ENCODE data around the gene IP6K3. TPM values are rescaled to one million over a fixed set of nuclear protein-coding genes. Genes with fewer than 3 reads are reported as not detected.

Gene IP6K3
- total RNA-seq, 1 donor from 2014 or later: 2.9 TPM

- Mint-ChIP-seq H3K4me3 (no peak overlapping the region), H3K36me3 (no peaks in the 10 kb centered on the region), H3K27me3 (ENCODE audit: insufficient read depth, low read depth) (peaks cover 9% of the 10 kb centered on the region), H3K9me3 (no peaks in the 10 kb centered on the region), H3K4me1 (peaks cover 6% of the 10 kb centered on the region), H3K27ac (no peak overlapping the region)
- Histone ChIP-seq H2AFZ (replicated peaks) (no peak overlapping the region), H3K4me3 (no peak overlapping the region), H3K9me3 (ENCODE audit: low read depth) (no peaks in the 10 kb centered on the region), H3K4me1 (no peaks in the 10 kb centered on the region), H3K27me3 (no peaks in the 10 kb centered on the region), H3F3A (ENCODE audit: low read depth) (no peaks in the 10 kb centered on the region), H3K36me3 (no peaks in the 10 kb centered on the region), H4K20me1 (ENCODE audit: low read depth) (no peaks in the 10 kb centered on the region), H3K79me2 (ENCODE audit: low read depth) (no peaks in the 10 kb centered on the region), H3K27ac (no peak overlapping the region), H3K9ac (no peak overlapping the region), H3K4me2 (no peak overlapping the region)
- no peak for DNase-seq (ENCODE audit: low spot score)
- TF ChIP-seq CTCF (IDR thresholded peaks at IDR 0.05): no peak
- TF ChIP-seq EZH2 (IDR thresholded peaks at IDR 0.05): no peak
- TF ChIP-seq EZH2phosphoT487 (IDR thresholded peaks at IDR 0.05): no peak
These were observed 61.1 kb downstream of the IP6K3 start for GRCh38 chr6:33685411-33686224.

GRCh38 chr6:33684983-33685382 is 61.7 kb downstream of the IP6K3 start:
- no peaks in the 10 kb centered on the region for H3K27me3 ChIP-seq
- H4K20me1 ChIP-seq (ENCODE audit: low read depth): no peaks in the 10 kb centered on the region
- no peak overlapping the region for H3K4me2 ChIP-seq
- DNase-seq (ENCODE audit: low spot score): no peak
- peaks cover 10% of the 10 kb centered on the region for H3K27me3 Mint-ChIP-seq (ENCODE audit: insufficient read depth, low read depth)
- H2AFZ ChIP-seq (replicated peaks): no peak overlapping the region
- no peak overlapping the region for H3K27ac Mint-ChIP-seq
- no peaks in the 10 kb centered on the region for H3K79me2 ChIP-seq (ENCODE audit: low read depth)
- no peak overlapping the region for H3K27ac ChIP-seq
- no peaks in the 10 kb centered on the region for H3F3A ChIP-seq (ENCODE audit: low read depth)
- no peaks in the 10 kb centered on the region for H3K9me3 ChIP-seq (ENCODE audit: low read depth)
- no peaks in the 10 kb centered on the region for H3K36me3 Mint-ChIP-seq
- H3K36me3 ChIP-seq: no peaks in the 10 kb centered on the region
- no peak overlapping the region for H3K4me3 Mint-ChIP-seq
- H3K9ac ChIP-seq: no peak overlapping the region
- H3K4me3 ChIP-seq: no peak overlapping the region
- peaks cover 6% of the 10 kb centered on the region for H3K4me1 Mint-ChIP-seq
- no peaks in the 10 kb centered on the region for H3K4me1 ChIP-seq
- TF ChIP-seq EZH2phosphoT487 (IDR thresholded peaks at IDR 0.05) (no peak), EZH2 (IDR thresholded peaks at IDR 0.05) (no peak), CTCF (IDR thresholded peaks at IDR 0.05) (no peak)
- no peaks in the 10 kb centered on the region for H3K9me3 Mint-ChIP-seq

GRCh38 chr6:33684428-33684896 is 62.2 kb downstream of the IP6K3 start:
- no peak for DNase-seq (ENCODE audit: low spot score)
- peaks cover 6% of the 10 kb centered on the region for H3K4me1 Mint-ChIP-seq
- no peaks in the 10 kb centered on the region for H3K36me3 ChIP-seq
- H3K36me3 Mint-ChIP-seq: no peaks in the 10 kb centered on the region
- H3K4me3 ChIP-seq: no peak overlapping the region
- H4K20me1 ChIP-seq (ENCODE audit: low read depth): no peaks in the 10 kb centered on the region
- no peak overlapping the region for H3K9ac ChIP-seq
- no peaks in the 10 kb centered on the region for H3F3A ChIP-seq (ENCODE audit: low read depth)
- no peaks in the 10 kb centered on the region for H3K9me3 ChIP-seq (ENCODE audit: low read depth)
- no peak for TF ChIP-seq EZH2phosphoT487 (IDR thresholded peaks at IDR 0.05)
- no peak for TF ChIP-seq CTCF (IDR thresholded peaks at IDR 0.05)
- TF ChIP-seq EZH2 (IDR thresholded peaks at IDR 0.05): no peak
- H3K4me1 ChIP-seq: no peaks in the 10 kb centered on the region
- H2AFZ ChIP-seq (replicated peaks): no peak overlapping the region
- H3K4me2 ChIP-seq: no peak overlapping the region
- no peaks in the 10 kb centered on the region for H3K79me2 ChIP-seq (ENCODE audit: low read depth)
- H3K27ac Mint-ChIP-seq: no peak overlapping the region
- H3K27ac ChIP-seq: no peak overlapping the region
- peaks cover 10% of the 10 kb centered on the region for H3K27me3 Mint-ChIP-seq (ENCODE audit: insufficient read depth, low read depth)
- H3K4me3 Mint-ChIP-seq: no peak overlapping the region
- H3K27me3 ChIP-seq: no peaks in the 10 kb centered on the region
- H3K9me3 Mint-ChIP-seq: no peaks in the 10 kb centered on the region

Measured in neural progenitor cell (in vitro differentiated cells).